Caki2 (cell line): ENCODE results near the gene TACSTD2. TPM values are rescaled to one million over a fixed set of nuclear protein-coding genes. Genes with fewer than 3 reads are reported as not detected.
"Not testable (repeated sequence)": the region's sequence is repeated elsewhere in the genome, so short reads cannot be mapped to it uniquely, and the experiment has no call there.

Experiments
- DNase-seq: peaks from one replicate; pipeline ENCODE4 v3.0.0-alpha.2; 2015; ENCODE audit warnings: low read depth
- in situ Hi-C: cut with HindIII; loops from 2 replicates; pipeline ENCODE4 v1.10.0; 2016; ENCODE audit warnings: low sequenced_read_pairs, low pct_unique_long_range_greater_than_20kb, mixed read lengths
- total RNA-seq: library from RNA; depleted of rRNA; stranded (reverse); fragments of >200 nt; shearing (Covaris generic); gene quantifications from 2 replicates; pipeline ENCODE4 v1.2.3, GENCODE V29; 2014; ENCODE audit warnings: low replicate concordance; rRNA removed

The TACSTD2 gene
- total RNA-seq, 1 experiment from 2014 or later: not detected

- no peak for DNase-seq
- in situ Hi-C loops: no loop called here
Observed at GRCh38 chr1:58538821-58539220, 38.2 kb downstream of the TACSTD2 start.

- in situ Hi-C loops, DNase-seq: not testable (repeated sequence)
Observed at GRCh38 chr1:58531842-58532241, 45.2 kb downstream of the TACSTD2 start.

GRCh38 chr1:58529284-58529683 is 47.8 kb downstream of the TACSTD2 start:
- in situ Hi-C loops: no loop called here

GRCh38 chr1:58528518-58528917 is 48.5 kb downstream of the TACSTD2 start:
- no peak for DNase-seq
- in situ Hi-C loops: no loop called here

More at GRCh38 chr1:58529284-58529683, 47.8 kb downstream of the TACSTD2 start:
- DNase-seq: no peak

Other genes starting within 250 kb of the TACSTD2 start
- gene OMA1, start 30.5 kb downstream of the TACSTD2 start, total RNA-seq: 20.3 and 93.6 TPM in 2 replicates
- 2.4 and 2.5 TPM in 2 replicates for gene MYSM1, start 122.8 kb upstream of the TACSTD2 start, total RNA-seq
- 44.5 and 46.7 TPM in 2 replicates for gene JUN, start 206.8 kb upstream of the TACSTD2 start, total RNA-seq